ENCODE measurements around the gene NUP62.
"Not testable (repeated sequence)": the region's sequence is repeated elsewhere in the genome, so short reads cannot be mapped to it uniquely, and the experiment has no call there.

The NUP62 gene

GRCh38 chr19:49925486-49925885, 3.8 kb downstream of the NUP62 start:
- no peak for DNase-seq (ENCODE audit: low spot score)

- not testable (repeated sequence) for DNase-seq (ENCODE audit: low spot score)
Measured at GRCh38 chr19:49924881-49925210, 4.5 kb downstream of the NUP62 start.

GRCh38 chr19:49924004-49924880, 5.1 kb downstream of the NUP62 start:
- DNase-seq (ENCODE audit: low spot score) = no peak

- DNase-seq (ENCODE audit: low spot score) = no peak
Measured at GRCh38 chr19:49923055-49924003, 6.0 kb downstream of the NUP62 start.

DNA sequence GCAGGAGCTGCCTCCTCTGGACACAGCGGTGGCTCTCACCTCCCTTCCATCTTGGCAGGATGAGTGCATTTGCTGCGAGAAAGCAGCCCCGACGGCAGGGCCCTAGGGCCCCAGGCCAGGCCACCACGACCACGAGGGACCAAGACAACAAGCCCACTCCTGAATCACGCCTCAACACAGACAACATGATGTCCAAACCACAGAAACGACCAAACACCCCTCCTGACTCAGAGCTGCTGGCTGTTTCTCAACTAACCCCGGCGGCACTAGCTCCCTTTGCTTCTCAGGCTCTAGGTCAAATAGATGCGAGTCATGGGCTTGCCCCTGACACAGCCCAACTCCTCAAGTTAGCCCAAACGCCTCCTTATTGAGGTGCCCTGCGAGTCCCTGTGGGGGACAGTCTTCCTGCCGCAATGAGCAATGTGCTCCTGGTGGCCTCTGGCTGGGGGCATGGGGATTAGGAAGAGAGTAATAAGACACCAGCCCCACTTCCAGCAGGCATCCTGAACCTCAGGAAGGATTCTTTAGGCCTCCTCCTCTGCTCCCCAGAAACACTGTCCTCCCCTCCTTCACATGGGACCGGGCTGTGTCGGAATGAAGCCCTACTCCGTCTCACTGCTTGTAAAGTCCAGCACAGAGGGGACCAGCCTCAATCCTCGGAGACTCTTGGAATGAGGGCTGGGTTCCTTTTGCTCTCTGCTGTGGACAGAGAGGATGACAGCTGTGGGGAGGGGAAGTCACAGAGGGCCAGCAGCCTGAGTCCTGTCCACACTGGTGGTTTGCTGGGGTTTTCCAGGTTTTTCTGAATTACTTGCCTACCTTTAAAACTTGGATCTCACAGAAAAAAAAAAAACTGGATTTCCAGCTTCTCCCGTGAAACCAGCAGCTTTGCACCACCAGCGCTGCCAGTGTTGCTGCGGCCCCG, 7.2 kb downstream of the NUP62 start:
- no peak for DNase-seq (ENCODE audit: low spot score)

DNA sequence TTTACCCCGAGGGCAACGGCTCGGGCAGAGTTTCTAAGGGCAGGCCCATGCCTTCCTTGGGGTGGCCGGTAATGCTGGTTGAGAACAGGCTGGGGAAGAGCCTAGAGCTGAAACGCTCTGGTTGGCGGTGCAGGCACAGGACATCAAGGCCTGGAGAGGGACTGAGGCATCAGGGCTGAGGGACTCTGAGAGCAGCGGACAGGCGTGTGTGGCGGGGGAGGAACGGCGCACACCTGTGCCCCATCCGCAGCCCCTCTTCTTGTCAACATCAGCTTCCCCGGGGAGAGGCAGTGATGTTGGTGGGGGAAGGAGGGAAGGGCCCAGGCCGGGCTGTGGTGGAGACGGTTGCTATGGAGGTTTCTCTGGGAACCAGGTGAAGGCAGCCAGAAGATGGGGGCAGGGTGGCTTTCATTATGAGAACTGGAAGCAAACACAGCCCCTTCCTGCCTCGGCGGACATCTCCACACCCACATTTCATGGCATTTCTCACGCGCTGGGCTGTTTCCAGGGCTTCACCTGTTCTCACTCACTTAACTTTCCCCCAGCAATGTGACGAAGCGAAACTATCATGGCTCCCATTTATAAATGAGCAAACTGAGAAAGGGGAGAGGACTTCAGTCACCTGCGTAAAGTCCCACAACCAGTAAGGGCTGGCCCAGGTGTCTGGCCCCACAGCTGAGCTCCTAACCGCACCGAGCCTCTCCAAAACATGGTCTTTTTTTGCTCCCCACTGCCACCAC, 8.5 kb downstream of the NUP62 start:
- no peak for DNase-seq (ENCODE audit: low spot score)

- DNase-seq (ENCODE audit: low spot score) = no peak
Measured at GRCh38 chr19:49918089-49918488, 11.2 kb downstream of the NUP62 start.

DNA sequence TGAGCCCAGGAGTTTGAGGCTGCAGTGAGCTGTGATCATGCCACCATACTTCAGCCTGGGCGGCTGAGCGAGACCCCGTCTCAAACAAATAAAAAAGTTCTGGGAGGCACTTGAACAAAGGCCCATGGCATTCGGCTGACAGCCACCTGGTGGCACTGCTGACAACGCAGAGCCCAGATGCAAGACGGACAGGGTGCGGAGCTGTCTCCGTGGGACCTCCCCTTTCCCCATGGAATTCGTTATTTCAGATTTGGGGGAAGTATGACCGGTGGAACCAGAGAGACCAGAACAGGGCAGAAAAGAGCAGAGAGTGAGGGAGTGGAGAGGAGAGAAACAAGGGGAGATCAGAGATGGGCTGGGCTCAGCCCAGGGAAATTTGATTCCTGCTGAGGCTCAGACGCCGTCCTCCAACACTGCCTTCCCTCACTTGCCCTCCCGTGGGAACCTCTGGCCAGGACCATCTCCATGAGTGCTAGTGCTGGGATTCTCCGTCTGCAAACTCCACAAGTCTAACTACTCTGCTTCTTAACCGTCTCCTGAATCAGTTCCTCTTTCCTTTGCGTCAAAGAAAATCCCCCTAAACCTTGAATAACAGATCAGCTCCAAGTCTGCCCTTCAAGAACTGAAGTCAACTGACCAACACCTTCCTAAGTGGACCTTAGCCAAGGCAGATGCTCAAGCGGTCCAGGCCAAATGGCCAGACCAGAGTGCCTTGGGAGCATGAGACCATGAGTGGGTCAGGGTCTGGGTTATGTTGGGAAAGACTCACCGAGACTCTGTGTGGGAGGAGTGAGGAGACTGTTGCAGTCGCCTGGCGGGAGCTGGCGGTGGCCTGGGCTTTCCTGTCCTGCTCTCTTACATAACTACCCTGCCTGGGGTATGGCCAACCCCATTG, 12.2 kb downstream of the NUP62 start:
- no peak for DNase-seq (ENCODE audit: low spot score)

- no peak for DNase-seq (ENCODE audit: low spot score)
Measured at GRCh38 chr19:49915271-49915670, 14.0 kb downstream of the NUP62 start.

GRCh38 chr19:49913720-49914119, 15.6 kb downstream of the NUP62 start:
- no peak for DNase-seq (ENCODE audit: low spot score)

GRCh38 chr19:49912965-49913685, 16.2 kb downstream of the NUP62 start:
- no peak for DNase-seq (ENCODE audit: low spot score)

DNA sequence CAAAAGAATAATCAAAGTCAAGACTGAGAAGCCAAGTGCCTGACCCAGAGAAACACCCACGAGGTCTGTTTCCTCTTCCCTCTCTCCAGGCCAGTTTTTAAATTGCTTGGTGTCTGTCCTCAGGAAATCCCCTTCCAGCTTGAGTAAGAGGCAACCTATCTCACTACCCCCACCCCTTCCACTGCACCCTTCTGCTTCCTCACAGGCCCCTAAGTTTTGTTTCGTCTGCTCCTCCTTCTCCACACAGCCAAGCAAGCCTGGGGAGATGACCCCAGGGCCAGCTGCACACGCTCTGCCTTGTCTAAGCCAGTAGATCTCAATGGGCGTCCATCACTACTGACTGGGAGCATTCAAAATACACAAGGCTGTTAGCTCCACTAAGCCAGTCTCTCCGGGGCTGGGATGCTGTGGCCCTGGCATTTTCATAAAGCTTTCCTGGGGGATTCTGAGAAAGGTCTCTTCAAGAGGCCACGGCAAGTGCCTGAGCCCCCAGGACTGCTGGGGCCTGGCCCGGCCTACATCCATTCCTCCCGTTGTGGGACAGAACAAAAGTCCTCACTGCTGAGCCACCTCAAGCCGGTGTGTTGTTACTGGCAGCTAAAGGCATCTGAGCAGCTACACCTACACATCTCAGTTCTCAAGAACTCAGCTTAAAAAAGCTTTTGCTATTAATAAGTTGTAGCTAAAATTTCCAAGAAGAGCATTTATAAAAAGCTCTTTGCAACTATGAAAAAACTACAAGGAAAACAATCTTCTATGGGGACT, 17.7 kb downstream of the NUP62 start:
- no peak for DNase-seq (ENCODE audit: low spot score)

DNA sequence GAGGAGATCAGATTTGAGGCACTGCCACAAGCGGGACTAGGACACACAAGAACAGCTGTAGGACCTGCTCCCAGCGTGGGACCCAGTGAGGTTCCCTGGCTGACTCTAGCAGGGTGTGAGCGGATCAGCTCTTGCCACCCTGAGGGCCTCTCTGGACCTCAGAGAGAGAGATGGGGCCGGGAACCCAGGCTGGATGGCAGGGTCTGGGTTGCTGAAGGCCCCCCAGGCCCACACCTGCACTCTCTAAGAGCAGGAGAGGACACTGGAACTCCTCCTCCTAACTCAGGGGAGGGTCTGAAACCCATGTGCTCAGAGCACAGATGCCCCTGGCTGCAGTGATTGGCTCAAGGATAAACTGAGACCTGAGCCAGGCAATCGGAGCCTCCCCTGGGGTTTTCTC, 19.1 kb downstream of the NUP62 start:
- DNase-seq (ENCODE audit: low spot score) = no peak

- DNase-seq (ENCODE audit: low spot score) = no peak
Measured at GRCh38 chr19:49908480-49909420, 20.6 kb downstream of the NUP62 start.

DNA sequence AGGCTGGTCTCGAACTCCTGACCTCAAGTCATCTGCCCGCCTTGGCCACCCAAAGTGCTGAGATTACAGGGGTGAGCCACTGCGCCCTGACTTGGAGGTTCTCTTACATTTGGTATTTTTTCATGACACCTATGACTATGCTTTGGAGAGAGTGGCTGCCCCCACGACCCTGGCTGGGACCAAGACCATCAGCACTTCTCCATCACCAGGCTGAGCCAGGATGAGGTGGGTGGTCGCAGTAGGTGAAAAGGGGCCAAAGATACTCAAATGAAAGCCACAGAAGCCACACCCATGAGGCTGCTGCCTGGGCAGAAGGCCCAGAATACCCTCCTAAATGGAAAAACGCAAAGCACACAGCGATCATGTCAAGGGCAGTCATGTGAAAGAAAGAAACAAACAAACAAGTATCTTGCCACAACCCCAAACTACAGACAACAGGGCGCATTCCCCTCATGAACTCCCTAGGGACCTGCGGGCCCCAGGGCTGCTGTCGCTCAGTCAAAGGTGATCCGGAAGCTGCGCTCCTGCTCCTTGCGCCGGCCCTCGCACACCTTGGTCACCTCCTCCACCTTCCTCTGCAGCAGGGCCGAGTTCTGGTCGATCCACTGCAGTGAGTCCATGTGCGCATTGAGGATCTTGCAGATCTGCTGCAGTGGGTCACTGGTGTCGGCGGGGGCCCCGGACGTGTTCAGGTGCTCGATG, 21.4 kb downstream of the NUP62 start:
- DNase-seq (ENCODE audit: low spot score) = no peak

DNA sequence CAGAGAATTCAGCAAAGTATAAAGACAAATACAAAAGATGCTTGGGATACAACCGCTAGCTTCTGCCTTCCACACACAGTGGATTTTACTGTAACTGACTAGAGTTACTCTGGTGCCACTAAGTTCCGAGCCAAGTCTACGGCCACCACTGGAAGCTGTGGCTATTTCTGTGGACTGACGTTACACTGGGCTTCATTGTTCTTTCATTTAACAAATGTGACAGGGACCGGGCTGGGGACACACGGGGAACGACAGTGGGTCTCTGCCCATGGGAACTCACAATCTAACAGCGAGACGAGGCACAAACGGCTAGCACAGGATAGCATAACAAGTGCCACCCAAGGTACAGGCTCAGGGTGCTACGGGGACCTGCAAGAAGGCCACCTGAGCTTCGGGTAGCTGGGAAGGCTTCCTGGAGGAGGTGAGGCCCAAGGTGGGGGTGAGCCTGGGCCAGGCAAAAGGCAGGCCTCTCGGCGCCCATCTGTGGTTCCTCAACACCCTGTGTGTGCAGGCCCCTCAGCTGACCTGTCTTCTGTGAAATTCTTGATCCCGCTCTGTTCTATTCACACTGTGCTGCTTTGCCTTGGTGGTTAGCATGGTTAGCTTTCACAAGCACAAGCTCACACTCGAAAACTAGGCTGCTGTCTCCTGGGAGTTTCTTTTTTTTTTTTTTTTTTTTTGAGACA, 22.3 kb downstream of the NUP62 start:
- no peak for DNase-seq (ENCODE audit: low spot score)

All from left forelimb (tissue), 1 donor.